Amniotic epithelial cell (primary cell): ENCODE data around the gene AATK.

ENCODE experiments used
- DNase-seq: peaks from one replicate; pipeline ENCODE4 v3.0.0-alpha.2; 2010; ENCODE audit warnings: low read depth

AATK gene

DNA sequence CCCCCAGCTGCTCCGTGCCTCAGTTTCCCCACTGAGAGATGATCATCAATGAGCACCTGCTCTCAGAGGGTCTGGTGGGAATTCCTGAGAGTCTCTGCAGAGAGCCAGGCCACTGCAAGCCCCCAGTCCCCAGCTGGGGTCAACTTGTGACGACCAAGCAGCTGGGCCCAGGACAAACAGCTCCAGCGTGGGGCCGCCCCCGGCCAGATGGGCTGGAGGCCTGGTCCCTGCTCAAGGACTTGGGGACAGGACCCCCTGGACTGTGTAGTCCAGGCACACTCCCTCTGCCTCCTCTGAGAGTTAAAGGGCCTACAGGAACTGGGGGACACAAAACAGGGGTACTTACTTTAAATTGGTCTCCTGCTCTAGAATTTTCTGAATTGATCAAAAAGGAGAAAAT lies 16.6 kb upstream of the AATK start:
- DNase-seq: no peak

DNA sequence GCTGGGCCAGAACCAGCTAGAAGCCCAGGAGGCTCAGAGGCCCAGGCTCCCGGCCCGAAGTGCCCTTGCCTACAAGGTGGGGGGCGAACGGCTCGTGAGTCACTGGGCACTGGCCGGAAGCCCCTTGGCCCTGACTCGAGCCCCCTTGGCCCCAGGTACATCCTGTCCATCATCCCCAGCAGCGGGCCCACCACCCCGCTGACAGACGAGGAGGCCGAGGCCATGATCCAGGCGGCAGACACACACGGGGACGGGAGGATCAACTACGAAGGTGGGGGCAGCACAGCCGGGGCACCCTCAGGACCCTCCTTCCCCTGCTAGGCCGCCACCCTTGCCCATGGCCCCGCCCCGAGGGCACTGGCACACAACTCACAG lies 15.8 kb upstream of the AATK start:
- DNase-seq: no peak

DNA sequence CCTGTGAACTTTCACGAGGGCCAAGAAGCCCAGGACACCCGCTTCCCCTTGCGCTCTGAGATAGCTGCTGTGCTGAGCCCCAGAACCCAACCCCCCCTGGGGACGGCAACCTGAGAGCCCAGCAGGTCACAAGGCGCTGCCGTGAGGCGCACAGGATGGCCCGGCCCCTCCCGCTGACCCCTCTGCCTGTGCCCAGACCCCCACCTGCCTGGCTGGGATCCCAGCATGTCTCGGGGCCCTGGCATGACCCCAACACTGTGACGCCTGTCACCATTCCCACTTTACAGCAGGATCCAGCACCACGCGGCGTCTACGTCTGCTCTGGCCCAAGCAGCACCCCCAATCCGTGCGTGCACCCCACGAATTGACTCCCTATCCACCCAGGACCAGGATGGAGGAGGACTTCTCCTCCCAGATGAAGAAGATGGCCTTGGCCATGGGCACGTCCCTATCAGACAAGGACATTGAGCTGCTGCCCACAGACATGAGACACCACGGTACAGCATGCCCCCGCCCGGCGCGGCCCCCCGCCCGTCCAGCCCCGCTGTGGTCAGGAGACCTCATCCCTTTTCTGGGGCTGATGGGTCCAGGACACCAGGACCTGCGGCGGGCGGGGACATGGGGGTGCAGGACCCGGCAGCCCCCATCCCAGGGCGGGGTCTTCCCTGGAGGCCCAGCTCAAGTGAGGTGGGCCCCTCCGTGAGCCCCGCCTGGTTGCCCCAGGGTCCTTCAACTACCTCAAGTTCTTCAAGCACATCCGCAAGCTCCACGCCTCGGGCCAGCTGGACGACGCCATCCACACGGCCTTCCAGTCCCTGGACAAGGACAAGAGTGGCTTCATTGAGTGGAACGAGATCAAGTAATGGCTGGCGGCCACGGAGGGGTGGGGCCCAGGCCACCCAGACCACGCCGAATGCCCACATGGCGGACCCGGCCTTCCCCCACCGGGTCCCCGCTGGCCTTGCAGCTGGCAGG lies 15.1 kb upstream of the AATK start:
- DNase-seq: no peak

DNA sequence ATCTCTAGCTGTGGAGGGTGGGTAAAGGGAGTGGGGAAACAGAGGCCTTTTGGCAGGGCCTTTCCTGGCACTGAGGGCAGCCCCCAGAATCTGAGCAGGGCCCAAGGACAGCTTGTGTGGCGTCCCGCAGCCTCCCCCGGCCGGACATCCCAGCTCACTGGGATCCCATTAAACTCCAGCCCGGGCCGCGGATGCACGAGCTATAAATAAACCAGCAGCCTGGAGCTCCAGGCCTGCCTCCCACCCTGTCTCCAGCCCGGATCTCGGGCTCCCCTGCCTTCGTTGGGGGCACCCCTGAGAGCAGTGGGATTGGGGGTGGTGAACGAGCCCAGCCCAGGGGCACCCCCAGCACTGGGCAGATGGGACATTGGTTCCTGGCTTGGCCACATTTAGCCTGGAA lies 13.8 kb upstream of the AATK start:
- DNase-seq: no peak

DNA sequence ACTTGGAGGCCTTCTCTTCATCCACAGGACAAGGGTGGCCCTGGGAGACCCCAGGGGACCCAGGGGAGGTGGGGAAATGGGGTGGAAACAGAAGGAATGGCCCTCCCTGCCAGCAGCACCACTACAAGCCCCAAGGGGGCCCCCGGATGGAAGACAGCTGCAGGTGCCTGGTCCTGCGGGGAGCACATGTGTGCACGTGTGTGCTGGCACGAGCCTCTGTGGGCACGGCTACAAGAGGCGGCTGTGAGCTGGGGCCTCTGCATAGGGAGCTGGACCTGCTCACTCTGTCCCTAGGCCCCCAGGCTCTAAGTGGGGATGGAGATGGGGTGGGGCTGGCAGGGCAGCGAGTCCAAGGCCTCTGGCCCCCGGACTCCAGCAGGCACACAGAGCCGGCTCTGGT lies 13.2 kb upstream of the AATK start:
- no peak for DNase-seq

DNA sequence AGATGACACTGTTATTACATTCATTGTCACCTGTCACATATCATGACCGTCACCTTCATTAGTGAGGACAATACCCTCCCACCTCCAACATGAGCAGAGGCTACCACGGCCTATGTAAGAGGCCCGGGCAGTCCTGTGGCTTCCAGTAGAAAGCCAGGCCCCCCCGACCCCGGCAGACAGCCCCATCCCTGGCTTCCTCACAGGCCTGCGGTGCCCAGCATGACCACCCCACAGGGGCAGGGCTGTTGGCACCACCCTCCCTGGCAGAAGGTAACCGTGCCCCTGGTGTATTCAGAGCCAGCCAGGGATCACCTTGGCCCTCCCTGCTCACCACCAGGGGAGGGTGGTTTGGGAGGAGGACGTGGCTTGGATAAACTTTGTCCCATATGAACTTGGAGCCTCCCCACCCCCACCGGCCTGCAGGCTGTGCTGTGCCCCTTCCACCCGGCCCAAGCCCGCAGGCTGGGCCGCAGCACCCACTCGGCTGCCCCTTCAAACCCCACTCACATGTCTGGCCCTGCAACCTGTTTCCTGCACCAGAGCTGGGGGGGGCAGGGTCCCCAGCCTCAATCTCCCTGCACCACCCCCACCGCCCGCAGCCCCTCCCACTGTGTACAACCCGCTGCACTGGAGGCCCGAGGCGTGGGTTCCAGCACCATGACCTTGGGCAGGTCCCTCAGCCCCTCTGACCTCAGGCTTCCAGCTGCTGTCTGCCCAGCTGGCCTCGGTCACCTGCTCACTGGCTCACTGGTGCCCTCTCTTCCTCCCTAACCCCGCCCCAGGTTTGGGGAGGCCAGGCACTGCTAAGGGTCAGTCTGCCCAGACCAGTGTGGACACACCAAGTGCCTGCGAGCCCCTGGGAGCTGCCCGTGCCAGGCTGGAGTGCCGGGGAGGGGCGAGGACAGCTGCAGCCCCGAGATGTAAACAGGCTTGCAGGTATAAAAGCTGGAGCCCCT lies 12.4 kb upstream of the AATK start:
- DNase-seq: no peak

DNA sequence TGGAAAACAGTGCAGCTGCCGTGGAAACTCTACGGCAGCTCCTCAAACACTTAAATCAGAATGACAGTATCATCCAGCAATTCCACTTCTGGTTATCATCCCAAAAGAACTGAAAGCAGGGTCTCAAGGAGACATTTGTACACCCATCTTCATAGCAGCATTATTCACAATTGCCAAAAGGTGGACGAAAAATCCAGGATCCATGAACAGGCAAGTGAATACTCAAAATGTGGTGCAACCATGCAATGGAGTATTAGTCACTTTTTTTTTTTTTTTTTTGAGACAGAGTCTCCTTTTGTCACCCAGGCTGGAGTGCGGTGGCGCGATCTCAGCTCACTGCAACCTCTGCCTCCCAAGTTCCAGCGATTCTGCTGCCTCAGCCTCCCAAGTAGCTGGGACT lies 10.6 kb upstream of the AATK start:
- no peak for DNase-seq

DNA sequence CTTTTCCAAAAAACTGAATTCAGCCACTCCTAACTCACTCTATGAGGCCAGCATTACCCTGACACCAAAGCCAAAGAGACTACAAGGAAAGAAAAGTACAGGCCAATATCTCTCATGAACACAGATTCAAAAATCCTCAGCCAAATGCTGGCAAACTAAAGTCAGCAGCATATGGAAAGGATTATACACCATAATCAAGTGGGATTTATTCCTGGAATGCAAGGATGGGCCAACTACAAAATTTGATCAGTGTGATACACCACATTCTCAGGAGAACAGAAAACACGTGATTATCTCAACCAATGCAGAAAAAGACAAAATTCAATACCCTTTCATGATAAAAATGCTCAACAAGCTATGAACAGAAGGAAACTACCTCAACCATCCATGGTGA lies 7.7 kb upstream of the AATK start:
- DNase-seq: no peak

DNA sequence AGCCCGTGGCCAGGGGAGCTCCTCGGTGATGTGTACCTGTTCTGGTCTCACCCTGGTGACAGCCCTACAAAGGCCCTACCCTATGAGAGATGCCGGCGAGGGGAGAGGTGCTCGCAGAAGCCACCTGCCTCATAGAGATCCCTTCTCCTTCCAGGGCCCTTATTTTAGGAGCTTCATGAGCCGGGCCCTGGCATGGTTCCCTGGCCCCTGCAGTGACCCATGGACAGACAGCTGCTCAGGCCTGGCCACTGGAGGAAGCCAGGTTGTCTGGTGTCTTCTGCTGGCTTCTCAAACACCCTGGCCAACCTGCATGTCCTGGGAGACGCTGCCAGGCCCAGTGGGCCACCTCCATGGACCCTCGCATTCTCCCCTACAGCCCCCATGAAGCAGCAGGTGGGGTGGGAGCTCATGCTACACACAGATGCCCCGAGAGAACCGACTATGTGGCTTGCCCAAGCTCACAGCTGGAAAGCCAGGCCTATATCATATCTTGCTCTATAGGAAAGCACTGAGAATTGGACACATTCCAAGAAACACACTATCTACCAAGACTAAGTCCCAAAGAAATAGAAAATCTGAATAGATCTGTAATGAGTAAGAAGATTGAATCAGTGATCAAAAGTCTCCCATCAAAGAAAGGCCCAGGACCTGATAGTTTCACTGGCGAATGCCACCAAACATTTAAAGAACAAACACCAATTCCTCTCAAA lies 7.2 kb upstream of the AATK start:
- DNase-seq: no peak

DNA sequence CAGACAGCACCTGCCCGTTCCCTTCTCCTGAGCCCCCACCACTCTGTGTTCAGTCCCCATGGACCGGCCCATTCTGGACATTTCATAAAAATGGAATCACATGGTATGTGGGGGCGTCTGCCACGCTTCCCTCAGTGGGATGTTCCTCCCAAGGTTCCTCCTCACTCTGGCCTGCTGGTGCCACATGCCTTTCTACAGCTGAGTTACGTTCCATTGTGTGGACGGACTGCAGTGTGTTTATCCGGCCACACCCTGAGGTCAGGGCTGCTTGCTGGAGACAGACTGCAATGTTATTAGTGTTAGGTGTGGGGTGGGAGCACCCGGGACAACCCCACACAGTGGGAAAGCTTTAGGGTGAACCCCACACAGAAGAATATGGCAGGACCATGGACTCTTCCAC lies 5.9 kb upstream of the AATK start:
- peak; percentile 6 for DNase-seq

DNA sequence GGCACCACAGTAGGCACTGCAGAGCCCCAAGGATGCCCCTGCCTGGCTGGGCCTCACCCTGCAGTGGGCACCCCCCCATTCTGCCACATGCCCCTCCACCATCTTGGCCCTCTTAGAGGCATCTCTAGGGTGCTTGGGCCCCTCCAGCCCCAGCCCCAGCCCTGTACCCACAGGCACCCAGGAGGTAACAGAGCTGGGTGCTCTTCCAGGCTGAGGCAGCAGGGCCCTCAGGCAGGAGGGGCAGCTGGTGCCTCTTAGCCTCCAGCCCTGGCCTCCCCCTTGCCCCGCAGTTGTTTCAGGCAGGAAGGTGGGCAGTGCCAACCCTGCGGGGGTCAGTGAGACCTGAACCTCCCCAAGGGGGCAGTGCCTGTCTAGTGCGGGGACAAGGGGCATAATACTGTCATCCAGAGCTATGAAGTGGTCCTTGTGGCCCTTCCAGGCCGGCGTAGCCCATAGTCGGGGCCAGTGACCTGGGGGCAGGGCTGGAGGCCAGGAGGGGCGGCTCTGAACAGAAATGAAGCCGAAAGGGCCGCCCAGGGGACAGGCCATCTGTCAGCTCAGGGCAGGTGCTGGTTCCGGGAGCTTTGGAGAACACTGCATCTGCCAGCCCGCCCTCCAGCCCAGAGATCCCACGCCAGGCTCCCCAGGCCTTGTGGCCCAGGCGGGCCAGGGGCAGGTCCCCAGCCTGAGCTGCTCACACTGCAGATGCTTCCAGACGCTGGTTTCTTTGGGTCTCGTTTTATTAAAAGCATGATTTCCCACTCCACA lies 4.9 kb upstream of the AATK start:
- no peak for DNase-seq

DNA sequence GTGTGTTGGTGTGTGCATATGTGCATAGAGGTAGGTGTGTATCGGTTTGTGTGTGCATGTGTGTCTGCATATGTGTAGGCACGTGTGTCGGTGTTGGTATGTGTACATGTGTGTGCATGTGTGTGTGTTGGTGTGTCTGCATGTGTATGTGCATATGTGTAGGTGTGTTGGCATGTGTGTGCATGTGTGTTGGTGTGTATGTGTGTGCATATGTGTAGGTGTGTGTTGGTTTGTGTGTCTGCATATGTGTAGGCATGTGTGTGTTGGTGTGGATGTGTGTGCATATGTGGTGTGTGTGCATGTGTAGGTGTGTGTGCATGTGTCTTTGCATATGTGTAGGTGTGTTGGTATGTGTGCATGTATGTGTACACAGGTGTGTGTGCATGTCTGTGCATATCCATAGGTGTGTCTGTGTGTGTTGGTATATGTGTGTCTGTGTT lies 3.9 kb upstream of the AATK start:
- DNase-seq: no peak

DNA sequence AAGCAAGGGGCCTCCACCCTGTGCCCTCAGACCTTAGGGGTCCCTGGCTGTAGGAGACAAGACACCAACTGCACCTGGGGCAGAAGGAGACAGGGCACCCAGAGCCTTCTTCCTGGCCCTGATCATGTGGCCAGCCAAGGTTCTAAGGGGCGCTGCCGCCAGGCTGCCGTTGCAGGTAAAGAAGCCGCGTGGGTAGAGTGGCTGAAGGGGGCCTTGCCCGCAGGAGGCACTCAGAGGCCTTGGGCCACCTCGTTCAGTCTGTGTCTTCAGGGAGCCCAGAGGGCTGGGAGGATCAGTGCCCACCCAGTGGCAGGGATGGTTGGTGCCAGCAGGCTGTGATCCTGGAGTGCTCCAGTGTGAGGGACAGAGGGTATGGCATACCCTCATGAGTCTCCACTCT lies 1.6 kb upstream of the AATK start:
- DNase-seq: no peak

DNA sequence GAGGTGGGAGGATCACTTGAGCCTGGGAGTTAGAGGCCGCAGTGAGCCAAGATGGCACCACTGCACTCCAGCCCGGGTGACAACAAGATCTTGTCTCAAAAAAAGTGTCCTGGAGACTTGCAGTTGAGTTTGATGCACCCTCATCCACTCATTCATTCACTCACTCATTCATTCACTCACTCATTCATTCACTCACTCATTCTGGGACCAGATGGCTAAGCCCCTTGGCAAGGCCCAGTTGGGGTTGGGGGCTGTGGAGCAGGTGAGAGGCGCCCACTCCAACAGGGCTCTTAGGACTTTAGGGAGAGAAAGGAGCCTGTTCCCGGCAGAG lies 1.1 kb upstream of the AATK start:
- no peak for DNase-seq

DNA sequence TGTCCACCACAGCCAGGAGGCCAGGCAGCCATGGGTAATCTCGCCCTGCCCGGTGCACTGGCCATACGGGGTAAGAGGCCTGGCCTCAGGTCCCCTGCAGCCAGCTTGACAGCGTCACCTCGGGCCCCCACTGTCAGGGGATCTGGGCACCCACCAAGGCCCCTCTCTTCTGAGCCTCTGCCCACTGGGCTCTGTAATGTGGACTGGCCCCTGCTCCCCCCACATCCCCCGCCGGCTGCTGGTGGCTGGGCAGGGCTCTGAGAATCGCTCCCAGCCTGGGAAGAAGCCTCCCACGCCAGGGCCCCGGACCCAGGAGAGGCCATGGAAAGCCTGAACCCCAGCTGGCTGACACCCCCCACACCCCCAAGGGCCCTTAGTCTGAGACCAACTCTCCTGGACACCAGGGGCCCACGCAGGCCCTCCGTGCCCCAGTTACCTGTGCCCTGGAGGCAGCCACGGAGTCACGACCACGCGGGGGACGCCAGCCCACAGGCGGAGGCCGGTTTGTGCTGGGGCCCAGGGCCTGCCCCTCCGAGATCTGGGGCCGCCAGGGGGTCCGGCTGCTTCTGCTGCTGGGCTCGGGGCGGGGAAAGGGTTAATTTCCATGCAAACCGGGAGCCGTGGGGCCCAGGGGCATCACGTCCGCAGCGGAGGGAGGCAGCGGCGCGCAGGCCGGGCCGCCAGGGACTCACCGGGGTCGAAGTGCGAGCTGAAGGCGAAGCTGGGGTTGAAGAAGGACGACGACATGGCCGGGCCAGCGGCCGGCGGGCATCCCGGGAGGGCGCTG lies 582 bp downstream of the AATK start, which contains the start of gene PVALEF:
TSS of gene PVALEF (plus strand) at position 262 of the 787 bp plus-strand sequence. CDS start 15,720 bp downstream, outside the sequence.
- DNase-seq: no peak

DNA sequence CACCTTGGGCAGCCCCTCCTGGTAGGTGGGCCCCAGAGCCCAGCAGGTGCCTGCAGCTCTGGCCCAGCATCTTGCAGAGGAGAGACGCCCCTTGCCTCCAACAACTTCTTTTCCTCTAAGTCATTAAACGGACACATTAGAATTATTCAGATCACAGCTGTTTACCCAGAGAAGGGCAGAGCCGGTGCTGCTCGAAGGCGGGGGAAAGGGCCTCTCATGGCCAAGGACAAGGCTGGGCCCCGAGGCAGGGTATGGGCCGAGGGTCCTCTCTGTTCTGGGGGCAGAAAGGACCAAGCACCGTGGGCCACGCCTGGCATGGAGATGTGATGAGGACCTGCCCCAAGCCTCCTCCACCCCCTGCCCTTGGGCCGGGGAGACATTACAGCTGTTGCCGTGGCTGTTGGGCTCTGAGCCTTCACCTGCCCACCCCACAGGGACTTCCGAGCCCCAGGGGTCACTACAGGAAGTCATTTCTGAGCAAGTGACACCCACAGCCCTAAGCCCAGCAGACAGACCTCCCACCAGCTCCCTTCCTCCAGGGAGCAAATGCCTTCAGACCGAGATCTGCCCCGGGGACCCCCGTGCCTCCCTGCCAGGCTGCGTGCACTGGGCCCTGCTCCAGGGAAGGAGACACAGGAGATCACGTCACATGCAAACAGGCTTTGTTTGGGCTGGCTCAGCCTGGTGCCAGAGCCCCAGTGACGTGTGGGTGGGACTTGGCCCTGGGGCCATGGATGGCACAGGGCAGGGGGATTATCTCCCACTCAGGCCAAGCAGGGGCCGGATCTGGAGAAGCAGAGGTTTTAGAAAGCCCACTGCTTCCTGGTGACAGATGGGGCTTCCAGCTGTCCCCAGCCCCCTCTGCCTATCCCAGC lies 1.4 kb downstream of the AATK start:
- DNase-seq: no peak

DNA sequence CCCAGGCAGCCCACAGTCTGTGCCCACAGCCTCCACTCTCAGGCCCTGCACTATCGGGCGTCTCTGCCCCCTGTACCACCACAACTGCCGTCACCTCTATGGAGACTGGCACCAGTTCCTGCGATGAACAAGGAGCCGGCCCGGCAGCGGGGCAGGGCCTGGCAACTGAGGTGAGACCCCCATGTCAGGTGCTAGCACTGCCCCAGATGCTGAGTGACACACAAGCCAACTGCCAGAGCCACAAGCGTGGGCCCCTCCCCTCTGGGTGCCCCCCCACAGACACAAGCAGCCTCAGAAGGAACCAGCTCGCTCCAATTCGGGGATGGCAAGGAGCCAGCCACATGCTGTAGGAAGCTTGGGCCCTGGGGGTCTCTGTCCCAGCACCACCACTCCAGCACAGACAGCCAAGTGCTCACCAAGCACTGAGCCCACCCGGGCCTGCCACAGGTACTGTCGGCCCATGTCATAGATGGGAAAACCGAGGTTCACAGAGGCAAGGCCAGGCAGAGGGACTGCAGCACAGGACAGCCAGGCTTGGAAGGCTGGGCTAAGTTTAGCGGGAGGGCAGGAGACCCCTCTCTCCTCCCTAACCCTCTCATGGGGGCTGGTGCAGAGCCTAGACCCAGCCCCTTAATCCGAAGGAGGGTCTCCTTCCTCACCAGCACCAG lies 2.2 kb downstream of the AATK start:
- no peak for DNase-seq

DNA sequence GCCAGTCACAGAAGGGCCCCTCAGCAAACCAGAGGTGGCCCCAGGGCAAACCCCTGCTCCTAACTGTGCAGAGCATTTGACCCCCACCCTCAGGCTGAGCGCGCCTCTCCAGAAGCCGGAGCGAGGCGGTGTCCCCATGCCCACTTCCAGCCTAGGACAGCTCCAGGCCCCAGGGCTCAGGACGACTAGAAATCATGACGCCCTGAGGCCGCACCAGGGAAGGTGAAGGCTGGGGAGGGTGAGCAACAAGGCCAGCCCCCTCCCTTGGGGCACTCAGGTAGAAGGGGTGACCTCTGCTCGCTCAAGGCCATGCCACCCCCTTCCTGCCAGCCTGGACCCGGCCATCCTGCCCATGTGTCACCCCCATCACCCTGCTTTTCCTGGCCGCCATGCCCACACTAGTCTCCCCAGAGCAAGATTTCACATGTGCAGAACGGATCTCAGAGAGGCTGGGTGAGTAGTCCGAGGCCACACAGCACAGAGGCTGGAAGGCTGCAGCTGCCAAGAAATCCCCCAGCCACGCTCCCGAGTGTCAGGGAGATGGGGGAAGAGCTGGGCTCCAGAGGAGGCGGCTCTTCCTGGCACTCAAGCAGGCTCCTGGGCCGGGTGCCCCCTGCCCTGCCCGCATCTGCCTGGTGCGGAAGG lies 2.8 kb downstream of the AATK start:
- DNase-seq: no peak

DNA sequence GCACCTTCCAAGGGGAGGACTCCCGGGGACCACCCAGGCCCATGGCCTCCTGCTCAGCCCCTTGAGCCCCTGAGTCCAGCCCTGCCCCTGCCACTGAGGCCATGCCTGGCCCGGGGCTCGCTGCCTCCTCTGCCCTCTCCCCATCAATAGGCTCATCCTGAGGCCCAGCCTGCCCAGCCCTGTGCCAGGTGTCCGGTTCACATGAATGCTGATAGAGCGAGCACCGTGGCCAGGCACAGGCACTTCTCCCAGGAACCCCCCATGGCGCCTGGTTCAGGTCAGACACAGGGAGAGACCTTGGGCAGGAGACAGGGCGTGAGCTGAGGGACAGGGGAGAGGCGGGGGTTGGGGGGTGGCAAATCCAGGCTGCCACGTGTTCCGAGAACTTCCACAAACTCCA lies 3.5 kb downstream of the AATK start:
- no peak for DNase-seq
